ENCODE measurements around the gene INHBB. TPM values are rescaled to one million over a fixed set of nuclear protein-coding genes. Genes with fewer than 3 reads are reported as not detected.

The INHBB gene
- total and polyA plus RNA-seq, 11 donors: 0.70 to 38.0 (median 2.8) TPM

DNA sequence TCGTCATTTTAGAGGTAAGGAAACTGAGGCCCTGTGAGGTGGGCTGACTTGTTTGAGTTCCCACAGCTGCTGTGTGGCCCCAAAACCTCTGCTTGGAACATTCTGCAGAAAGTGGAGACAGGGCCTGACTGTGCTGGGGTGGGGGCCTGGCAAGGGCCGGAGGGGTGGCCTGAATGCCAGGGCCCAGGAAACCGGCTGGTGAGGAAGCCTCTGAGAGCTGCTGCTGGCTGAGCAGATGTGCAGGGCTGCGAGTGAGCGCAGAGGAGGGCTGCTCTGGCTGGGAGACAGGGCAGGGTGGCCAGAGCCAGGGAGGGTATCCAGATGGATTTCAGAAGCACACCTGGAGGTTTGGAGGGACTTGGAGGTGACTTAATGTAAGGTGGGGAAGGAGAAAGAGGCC is 29.9 kb upstream of the INHBB start:
- WGBS, 4 donors: 92 to 97% (median 96%) methylated on average over 4 to 5 of the region's 5 CpGs
- no peak for DNase-seq
- Histone ChIP-seq H3K4me1 (peaks cover 0 to 33% (median 22%) of the 10 kb centered on the region in 12 donors), H3K9me3 (no peaks in the 10 kb centered on the region), H3K4me3 (no peak overlapping the region), H3K36me3 (no peaks in the 10 kb centered on the region), H3K27me3 (no peaks in the 10 kb centered on the region), H3K27ac (no peak overlapping the region)
- TF ChIP-seq POLR2A (IDR thresholded peaks at IDR 0.05): no peak
- TF ChIP-seq, protein P1, sequence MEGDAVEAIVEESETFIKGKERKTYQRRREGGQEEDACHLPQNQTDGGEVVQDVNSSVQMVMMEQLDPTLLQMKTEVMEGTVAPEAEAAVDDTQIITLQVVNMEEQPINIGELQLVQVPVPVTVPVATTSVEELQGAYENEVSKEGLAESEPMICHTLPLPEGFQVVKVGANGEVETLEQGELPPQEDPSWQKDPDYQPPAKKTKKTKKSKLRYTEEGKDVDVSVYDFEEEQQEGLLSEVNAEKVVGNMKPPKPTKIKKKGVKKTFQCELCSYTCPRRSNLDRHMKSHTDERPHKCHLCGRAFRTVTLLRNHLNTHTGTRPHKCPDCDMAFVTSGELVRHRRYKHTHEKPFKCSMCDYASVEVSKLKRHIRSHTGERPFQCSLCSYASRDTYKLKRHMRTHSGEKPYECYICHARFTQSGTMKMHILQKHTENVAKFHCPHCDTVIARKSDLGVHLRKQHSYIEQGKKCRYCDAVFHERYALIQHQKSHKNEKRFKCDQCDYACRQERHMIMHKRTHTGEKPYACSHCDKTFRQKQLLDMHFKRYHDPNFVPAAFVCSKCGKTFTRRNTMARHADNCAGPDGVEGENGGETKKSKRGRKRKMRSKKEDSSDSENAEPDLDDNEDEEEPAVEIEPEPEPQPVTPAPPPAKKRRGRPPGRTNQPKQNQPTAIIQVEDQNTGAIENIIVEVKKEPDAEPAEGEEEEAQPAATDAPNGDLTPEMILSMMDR (IDR thresholded peaks at IDR 0.05): no peak
- intact Hi-C loops (cut with DNase I): loop anchor here in 8 of 10 donors (5.0 to 10.0 kb wide), 6 partner anchors 61 to 561 kb away; partner anchors contain the start of genes TMEM185B (in 3 of the 8), RALB (in 2 of the 8) and PTPN4 (in 1 of the 8)
- ATAC-seq: no peak

DNA sequence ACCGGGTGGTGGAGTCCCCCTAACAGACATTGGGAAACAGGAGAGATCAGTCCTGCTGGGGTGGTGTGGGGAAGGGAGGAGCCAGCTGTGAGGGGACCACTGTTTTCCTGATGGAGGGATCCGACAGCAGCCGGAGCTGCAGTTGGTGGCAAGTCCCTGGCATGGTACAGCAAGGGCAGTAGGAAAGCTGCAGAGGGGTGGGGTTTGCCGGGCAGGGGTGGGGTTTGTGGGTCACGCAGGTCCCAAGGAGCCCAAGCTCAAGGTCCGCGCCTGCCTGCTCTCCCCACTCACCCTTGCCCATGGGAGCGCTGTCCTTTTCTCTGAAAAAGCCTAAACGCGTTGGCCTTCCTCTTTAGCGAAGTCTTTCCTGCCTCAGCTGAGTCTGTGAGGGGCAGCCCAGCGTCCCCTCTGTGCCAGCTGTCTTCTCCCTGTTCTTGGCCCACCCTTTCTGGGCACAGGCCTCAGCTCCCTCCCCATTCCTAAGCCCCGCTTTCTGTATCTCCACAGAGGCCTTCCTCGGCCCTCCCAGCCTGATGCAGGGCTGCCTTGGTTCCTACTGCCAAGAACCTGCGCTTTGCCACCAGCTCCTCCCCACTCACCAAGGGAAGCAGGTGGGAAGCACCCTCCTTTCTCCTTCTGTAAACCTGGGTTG is 29.3 kb upstream of the INHBB start:
- H3K9me3 ChIP-seq: no peaks in the 10 kb centered on the region
- intact Hi-C loops (cut with DNase I): loop anchor here in 8 of 10 donors (5.0 to 10.0 kb wide), 6 partner anchors 62 to 562 kb away; partner anchors contain the start of genes TMEM185B (in 3 of the 8), RALB (in 2 of the 8) and PTPN4 (in 1 of the 8)
- peaks cover 0 to 33% (median 22%) of the 10 kb centered on the region in 12 donors for H3K4me1 ChIP-seq
- no peak for DNase-seq
- TF ChIP-seq, protein P1 (IDR thresholded peaks at IDR 0.05): no peak
- TF ChIP-seq POLR2A (IDR thresholded peaks at IDR 0.05): no peak
- ATAC-seq: no peak
- no peaks in the 10 kb centered on the region for H3K36me3 ChIP-seq
- no peaks in the 10 kb centered on the region for H3K27me3 ChIP-seq
- no peak overlapping the region for H3K4me3 ChIP-seq
- no peak overlapping the region for H3K27ac ChIP-seq
- 92 to 98% (median 95%) methylated on average over 14 to 15 of the region's 15 CpGs for WGBS, 4 donors

DNA sequence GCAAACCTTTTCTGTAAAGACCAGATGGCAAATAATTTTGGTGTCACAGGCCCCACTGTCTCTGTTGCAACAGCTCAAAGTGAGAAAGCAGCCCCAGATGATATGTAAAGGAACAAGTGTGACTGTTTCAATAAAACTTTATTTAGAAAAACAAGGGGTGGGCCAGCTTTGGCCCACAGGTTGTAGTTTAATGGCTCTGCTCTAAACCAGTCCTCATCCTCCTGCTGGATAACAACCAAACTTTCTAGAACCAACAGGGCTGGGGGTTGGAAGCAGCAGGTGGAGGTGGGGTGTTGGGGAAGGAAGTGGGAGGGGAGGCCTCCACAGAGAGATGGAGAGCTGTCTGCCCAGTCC is 28.8 kb upstream of the INHBB start:
- ATAC-seq: no peak
- Histone ChIP-seq H3K9me3 (no peaks in the 10 kb centered on the region), H3K27me3 (no peaks in the 10 kb centered on the region), H3K36me3 (no peaks in the 10 kb centered on the region), H3K4me1 (peaks cover 0 to 33% (median 22%) of the 10 kb centered on the region in 12 donors), H3K4me3 (no peak overlapping the region), H3K27ac (no peak overlapping the region)
- DNase-seq: no peak
- no peak for TF ChIP-seq POLR2A (IDR thresholded peaks at IDR 0.05)
- TF ChIP-seq, protein P1 (IDR thresholded peaks at IDR 0.05): no peak
- intact Hi-C loops (cut with DNase I): loop anchor here in 8 of 10 donors (5.0 to 10.0 kb wide), 6 partner anchors 62 to 562 kb away; partner anchors contain the start of genes TMEM185B (in 3 of the 8), RALB (in 2 of the 8) and PTPN4 (in 1 of the 8)

DNA sequence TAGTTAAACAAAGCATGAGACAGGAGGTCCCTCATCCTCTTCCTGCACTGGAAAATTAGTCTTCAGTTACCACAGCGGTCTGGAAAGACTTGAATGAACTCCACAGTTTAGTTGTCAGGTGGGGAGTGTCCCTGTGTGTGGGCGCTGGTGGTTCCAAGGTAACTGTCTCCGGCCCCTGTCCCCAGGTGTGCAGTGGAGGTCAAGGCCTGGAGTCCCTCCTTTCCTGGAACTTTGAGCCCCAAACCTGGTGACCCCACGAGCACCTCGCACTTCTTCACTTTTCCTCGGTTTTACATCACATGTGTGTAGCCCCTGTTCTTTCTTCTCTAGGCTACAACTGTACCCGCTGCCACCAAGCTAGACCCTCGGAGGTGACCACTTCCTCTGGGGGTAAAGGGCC is 28.0 kb upstream of the INHBB start:
- TF ChIP-seq, protein P1 (IDR thresholded peaks at IDR 0.05): no peak
- TF ChIP-seq POLR2A (IDR thresholded peaks at IDR 0.05): no peak
- Histone ChIP-seq H3K36me3 (no peaks in the 10 kb centered on the region), H3K4me1 (peaks cover 0 to 29% (median 17%) of the 10 kb centered on the region in 12 donors), H3K27me3 (no peaks in the 10 kb centered on the region), H3K4me3 (no peak overlapping the region), H3K27ac (no peak overlapping the region), H3K9me3 (no peaks in the 10 kb centered on the region)
- DNase-seq: no peak
- 93 to 94% (median 93%) methylated on average over 8 of the region's 8 CpGs for WGBS, 4 donors
- intact Hi-C loops (cut with DNase I): loop anchor here in 8 of 10 donors (5.0 to 10.0 kb wide), 6 partner anchors 63 to 563 kb away; partner anchors contain the start of genes TMEM185B (in 3 of the 8), RALB (in 2 of the 8) and PTPN4 (in 1 of the 8)
- ATAC-seq: no peak

Measured in heart left ventricle (tissue), 16 donors.